PC-9 (cell line): ENCODE measurements around the gene LRRFIP1. TPM values are rescaled to one million over a fixed set of nuclear protein-coding genes. Genes with fewer than 3 reads are reported as not detected.
A peak's percentile ranks its signal among the peaks of the same experiment; 100 is the strongest.

Experiments used
- BruUV-seq: library from RNA; stranded (reverse); fragments of 400-500 nt; replicated peaks from 2 replicates; lab custom pipeline; 2021; lab: Mats Ljungman, UMichigan
- CTCF ChIA-PET: fragments of 300-600 bp; sonication (Branson Sonifier 250); formaldehyde crosslinking; loops from one replicate; lab custom pipeline; 2022; ENCODE audit warnings: antibody characterized with exemption; lab: Charles Lee
- POLR2A ChIA-PET: fragments of 300-600 bp; sonication (Branson Sonifier 250); formaldehyde crosslinking; loops from one replicate; lab custom pipeline; 2022; ENCODE audit warnings: antibody characterized with exemption; ENCODE audit not compliant: unreplicated experiment; lab: Charles Lee
- DNase-seq, 2 experiments: peaks; one replicate each; pipeline versions ENCODE4 v3.0.0 to v3.0.0-alpha.2; 2015 to 2022; ENCODE audit warnings: mixed read lengths in 1 of 2
- H2AFZ ChIP-seq: fragments of 200-600 bp; sonication (generic); 2 replicates; pipeline ENCODE4 v1.8.1; 2017; ENCODE audit warnings: antibody characterized with exemption
- H3F3A ChIP-seq: fragments of 200-600 bp; sonication (generic); 2 replicates; pipeline ENCODE4 v1.8.1; 2017; ENCODE audit warnings: antibody characterized with exemption, mild to moderate bottlenecking, low read depth; ENCODE audit not compliant: insufficient read depth
- H3K27ac ChIP-seq: fragments of 200-600 bp; sonication (generic); 2 replicates; pipeline ENCODE4 v1.6.1; 2016; ENCODE audit warnings: mixed run types
- H3K27me3 ChIP-seq: fragments of 200-600 bp; sonication (generic); 2 replicates; pipeline ENCODE4 v1.6.1; 2016; ENCODE audit warnings: low read depth, mixed run types; ENCODE audit not compliant: insufficient read depth
- H3K36me3 ChIP-seq: fragments of 200-600 bp; sonication (generic); 2 replicates; pipeline ENCODE4 v1.6.1; 2016; ENCODE audit warnings: low read depth, mixed run types
- H3K4me1 ChIP-seq: fragments of 200-600 bp; sonication (generic); replicated peaks from 2 replicates; pipeline ENCODE4 v1.6.1; 2016; ENCODE audit warnings: mixed run types; ENCODE audit not compliant: insufficient read depth
- H3K4me2 ChIP-seq: fragments of 200-600 bp; sonication (generic); 2 replicates; pipeline ENCODE4 v1.6.1; 2017; ENCODE audit warnings: mixed run types
- H3K4me3 ChIP-seq: fragments of 200-600 bp; sonication (generic); 2 replicates; pipeline ENCODE4 v1.6.1; 2016; ENCODE audit warnings: mixed run types
- H3K79me2 ChIP-seq: fragments of 200-600 bp; sonication (generic); 2 replicates; pipeline ENCODE4 v1.6.1; 2017; ENCODE audit warnings: low read depth, mixed run types
- H3K9me2 ChIP-seq: fragments of 200-600 bp; sonication (generic); 2 replicates; pipeline ENCODE4 v1.8.1; 2017; ENCODE audit warnings: mild to moderate bottlenecking; ENCODE audit not compliant: insufficient read depth
- H3K9me3 ChIP-seq: fragments of 200-600 bp; sonication (generic); 2 replicates; pipeline ENCODE4 v1.8.1; 2016; ENCODE audit warnings: low read depth; ENCODE audit not compliant: insufficient read depth
- H4K20me1 ChIP-seq: fragments of 200-600 bp; sonication (generic); 2 replicates; pipeline ENCODE4 v1.8.1; 2017; ENCODE audit not compliant: insufficient read depth
- EZH2 ChIP-seq: fragments of 200-600 bp; sonication (generic); IDR thresholded peaks from 2 replicates; pipeline ENCODE4 v1.8.0; 2017; ENCODE audit warnings: antibody characterized with exemption, low read depth
- intact Hi-C: fragments of 100-400 bp; cut with micrococcal nuclease; formaldehyde crosslinking; loops from one replicate; pipeline ENCODE4 v1.10.0; 2022; ENCODE audit not compliant: unreplicated experiment
- total RNA-seq: library from RNA; stranded (reverse); gene quantifications from 2 replicates; pipeline ENCODE4 v1.2.3, GENCODE V29; 2021
- TF ChIP-seq, protein P1 (sequence below): fragments of 200-600 bp; sonication (generic); conservative IDR thresholded peaks from 2 replicates; pipeline ENCODE4 v1.6.1; 2017; ENCODE audit warnings: mixed run types, antibody characterized with exemption, mild to moderate bottlenecking, moderate library complexity

The LRRFIP1 gene
- total RNA-seq, 1 experiment from 2014 or later: 238 TPM

DNA sequence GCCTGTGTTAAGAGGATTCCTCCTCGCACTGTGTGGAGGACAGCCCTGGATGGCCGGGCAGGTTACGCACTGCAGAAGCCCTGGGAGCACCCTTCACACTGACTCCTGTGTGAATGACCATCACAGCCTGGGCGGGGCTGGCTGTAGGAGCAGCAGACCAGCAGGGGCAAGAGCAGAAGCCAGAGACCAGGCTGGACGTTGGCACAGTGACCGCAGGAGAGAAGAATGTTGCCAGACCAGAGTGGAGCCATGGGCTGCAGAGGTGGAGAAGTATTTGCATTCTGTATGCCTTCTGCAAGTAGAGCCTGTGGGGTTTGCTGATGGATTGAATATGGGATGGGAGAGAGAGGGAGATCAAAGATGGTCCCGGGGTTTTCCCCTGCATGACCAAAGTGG, 23.1 kb downstream of the LRRFIP1 start:
- no peak overlapping the region for H3K27ac ChIP-seq
- H3K27me3 ChIP-seq: no peaks in the 10 kb centered on the region
- POLR2A ChIA-PET: no interaction called here
- H3F3A ChIP-seq: peaks cover 8% of the 10 kb centered on the region; the same call in 1 of the 2 replicates
- H3K4me3 ChIP-seq: no peak overlapping the region
- H4K20me1 ChIP-seq: no peaks in the 10 kb centered on the region
- peak; percentile 96 to 97 for DNase-seq
- peak overlapping the region; percentile 51 for H3K4me2 ChIP-seq
- CTCF ChIA-PET: no interaction called here
- no peaks in the 10 kb centered on the region for H3K9me2 ChIP-seq
- BruUV-seq: no TSS peak
- H2AFZ ChIP-seq: no peak overlapping the region
- H3K4me1 ChIP-seq: peaks cover 19% of the 10 kb centered on the region
- H3K79me2 ChIP-seq: no peaks in the 10 kb centered on the region
- no peaks in the 10 kb centered on the region for H3K9me3 ChIP-seq
- TF ChIP-seq, protein P1, sequence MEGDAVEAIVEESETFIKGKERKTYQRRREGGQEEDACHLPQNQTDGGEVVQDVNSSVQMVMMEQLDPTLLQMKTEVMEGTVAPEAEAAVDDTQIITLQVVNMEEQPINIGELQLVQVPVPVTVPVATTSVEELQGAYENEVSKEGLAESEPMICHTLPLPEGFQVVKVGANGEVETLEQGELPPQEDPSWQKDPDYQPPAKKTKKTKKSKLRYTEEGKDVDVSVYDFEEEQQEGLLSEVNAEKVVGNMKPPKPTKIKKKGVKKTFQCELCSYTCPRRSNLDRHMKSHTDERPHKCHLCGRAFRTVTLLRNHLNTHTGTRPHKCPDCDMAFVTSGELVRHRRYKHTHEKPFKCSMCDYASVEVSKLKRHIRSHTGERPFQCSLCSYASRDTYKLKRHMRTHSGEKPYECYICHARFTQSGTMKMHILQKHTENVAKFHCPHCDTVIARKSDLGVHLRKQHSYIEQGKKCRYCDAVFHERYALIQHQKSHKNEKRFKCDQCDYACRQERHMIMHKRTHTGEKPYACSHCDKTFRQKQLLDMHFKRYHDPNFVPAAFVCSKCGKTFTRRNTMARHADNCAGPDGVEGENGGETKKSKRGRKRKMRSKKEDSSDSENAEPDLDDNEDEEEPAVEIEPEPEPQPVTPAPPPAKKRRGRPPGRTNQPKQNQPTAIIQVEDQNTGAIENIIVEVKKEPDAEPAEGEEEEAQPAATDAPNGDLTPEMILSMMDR: no peak
- no peak for TF ChIP-seq EZH2
- intact Hi-C loops: loop anchor here (1.0 to 2.0 kb wide), 4 partner anchors 10 to 60 kb away; partner anchors contain the start of gene RAB17
- no peaks in the 10 kb centered on the region for H3K36me3 ChIP-seq

DNA sequence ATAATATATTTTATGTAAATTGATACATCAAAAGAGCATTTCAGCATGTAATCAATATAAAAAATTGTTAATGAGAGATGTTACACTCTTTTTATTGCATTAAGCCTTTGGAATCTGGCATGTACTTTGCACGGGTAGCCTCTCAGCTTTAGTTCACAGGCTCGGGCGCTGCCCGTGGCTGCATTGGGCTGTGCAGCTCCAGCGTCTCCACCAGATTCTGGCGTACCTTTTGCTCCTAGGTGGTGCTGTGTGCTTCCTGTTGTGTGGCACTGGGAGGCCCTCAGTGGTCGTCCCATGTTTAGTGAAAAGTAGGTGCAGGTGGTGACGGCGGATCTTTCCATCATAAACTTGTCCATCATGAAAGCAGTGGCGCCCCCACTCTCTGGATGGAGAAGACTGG, 24.4 kb downstream of the LRRFIP1 start:
- intact Hi-C loops: loop anchor here (2.0 kb wide), 1 partner anchor 23 kb away; no protein-coding TSS in a partner anchor
- Histone ChIP-seq H3K9me3 (0 out of 2 replicates have a peak, but pooled peaks cover 4% of the 10 kb centered on the region), H3K27ac (no peak overlapping the region), H3K4me3 (no peak overlapping the region), H3K9me2 (no peaks in the 10 kb centered on the region), H3F3A (peaks cover 8% of the 10 kb centered on the region; the same call in 1 of the 2 replicates), H2AFZ (no peak overlapping the region), H3K4me2 (no peak overlapping the region), H3K4me1 (peaks cover 19% of the 10 kb centered on the region), H3K79me2 (no peaks in the 10 kb centered on the region), H3K36me3 (no peaks in the 10 kb centered on the region), H4K20me1 (no peaks in the 10 kb centered on the region), H3K27me3 (no peaks in the 10 kb centered on the region)
- POLR2A ChIA-PET: no interaction called here
- no TSS peak for BruUV-seq
- no peak for DNase-seq
- no peak for TF ChIP-seq EZH2
- TF ChIP-seq, protein P1: no peak
- CTCF ChIA-PET: no interaction called here

DNA sequence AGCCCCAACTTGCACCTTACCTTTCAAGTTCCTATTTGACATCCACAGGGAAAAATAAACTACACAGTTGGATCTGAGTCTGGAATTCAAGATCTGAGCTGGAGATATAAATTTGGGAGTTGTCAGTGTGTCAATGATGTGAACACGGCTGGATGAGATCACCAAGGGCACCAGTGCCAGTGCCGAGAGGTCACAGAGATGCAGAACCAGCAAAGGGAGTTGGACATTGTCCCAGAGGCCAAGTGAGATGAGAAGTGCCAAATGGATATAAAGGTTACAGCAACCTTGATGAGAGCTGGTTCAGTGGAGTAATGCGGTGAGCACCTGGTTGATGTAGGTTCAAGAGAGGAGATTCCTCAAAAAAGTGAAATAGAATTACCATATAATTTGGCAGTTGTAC, 24.8 kb downstream of the LRRFIP1 start:
- no peak overlapping the region for H3K27ac ChIP-seq
- no peaks in the 10 kb centered on the region for H3K9me2 ChIP-seq
- H4K20me1 ChIP-seq: no peaks in the 10 kb centered on the region
- H3K79me2 ChIP-seq: no peaks in the 10 kb centered on the region
- H2AFZ ChIP-seq: no peak overlapping the region
- H3K4me2 ChIP-seq: no peak overlapping the region
- peaks cover 8% of the 10 kb centered on the region for H3K9me3 ChIP-seq
- intact Hi-C loops: no loop called here
- no peaks in the 10 kb centered on the region for H3K27me3 ChIP-seq
- peaks cover 8% of the 10 kb centered on the region; the same call in 1 of the 2 replicates for H3F3A ChIP-seq
- no peak for DNase-seq
- peaks cover 19% of the 10 kb centered on the region for H3K4me1 ChIP-seq
- no peak for TF ChIP-seq EZH2
- TF ChIP-seq, protein P1: no peak
- H3K4me3 ChIP-seq: no peak overlapping the region
- no peaks in the 10 kb centered on the region for H3K36me3 ChIP-seq
- CTCF ChIA-PET: no interaction called here
- POLR2A ChIA-PET: no interaction called here
- no TSS peak for BruUV-seq
